HepG2 (cell line): ENCODE data around the gene DLG2.

ENCODE experiments used
- EZH2 ChIP-seq: conservative IDR thresholded peaks from 2 replicates; pipeline ENCODE4 v1.6.1; 2012; ENCODE audit warnings: mild to moderate bottlenecking, low read depth, low read length, moderate library complexity
- JUN ChIP-seq: sonication (generic); formaldehyde crosslinking; IDR thresholded peaks from 2 replicates; pipeline ENCODE4 v1.4.0; 2020; ENCODE audit warnings: mild to moderate bottlenecking, missing genetic modification reagents
- SNAPC2 ChIP-seq: sonication (generic); formaldehyde crosslinking; IDR thresholded peaks from 2 replicates; pipeline ENCODE4 v1.8.1; 2022; ENCODE audit warnings: mild to moderate bottlenecking, missing genetic modification reagents
- TCF7L2 ChIP-seq: IDR thresholded peaks from 2 replicates; pipeline ENCODE4 v1.6.1; 2011; ENCODE audit warnings: mild to moderate bottlenecking, low read depth, low read length, moderate library complexity
- ZNF143 ChIP-seq: sonication (generic); formaldehyde crosslinking; IDR thresholded peaks from 2 replicates; pipeline ENCODE4 v1.4.0; 2020; ENCODE audit warnings: missing genetic modification reagents
- TF ChIP-seq, protein P1 (sequence below): sonication (generic); formaldehyde crosslinking; IDR thresholded peaks from 2 replicates; pipeline ENCODE4 v1.5.0; 2020; ENCODE audit warnings: mild to moderate bottlenecking, missing genetic modification reagents, moderate library complexity

DNA sequence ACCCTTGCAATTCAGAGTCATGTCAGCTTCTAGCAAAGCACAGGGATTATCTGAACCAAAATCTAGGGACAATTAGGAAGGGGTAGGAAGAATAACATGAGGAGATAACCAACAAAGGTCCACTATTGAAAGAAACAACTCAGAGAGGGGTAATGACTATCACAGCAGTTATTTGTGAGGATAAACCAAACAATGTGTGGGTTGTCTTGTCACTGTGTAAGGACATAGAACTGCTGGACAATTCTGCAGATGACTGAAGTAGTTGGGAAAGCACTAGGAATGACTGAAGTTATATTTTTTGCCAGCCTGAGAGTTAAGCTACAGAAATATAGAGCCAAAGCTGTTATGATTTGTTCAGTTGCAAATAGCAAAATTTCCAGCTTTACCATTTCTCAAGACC, 1482.6 kb downstream of the DLG2 start:
- TF ChIP-seq ZNF143 (CRISPR knock-in tag) = no peak
- no peak for TF ChIP-seq EZH2
- no peak for TF ChIP-seq JUN (CRISPR knock-in tag)
- TF ChIP-seq, protein P1, sequence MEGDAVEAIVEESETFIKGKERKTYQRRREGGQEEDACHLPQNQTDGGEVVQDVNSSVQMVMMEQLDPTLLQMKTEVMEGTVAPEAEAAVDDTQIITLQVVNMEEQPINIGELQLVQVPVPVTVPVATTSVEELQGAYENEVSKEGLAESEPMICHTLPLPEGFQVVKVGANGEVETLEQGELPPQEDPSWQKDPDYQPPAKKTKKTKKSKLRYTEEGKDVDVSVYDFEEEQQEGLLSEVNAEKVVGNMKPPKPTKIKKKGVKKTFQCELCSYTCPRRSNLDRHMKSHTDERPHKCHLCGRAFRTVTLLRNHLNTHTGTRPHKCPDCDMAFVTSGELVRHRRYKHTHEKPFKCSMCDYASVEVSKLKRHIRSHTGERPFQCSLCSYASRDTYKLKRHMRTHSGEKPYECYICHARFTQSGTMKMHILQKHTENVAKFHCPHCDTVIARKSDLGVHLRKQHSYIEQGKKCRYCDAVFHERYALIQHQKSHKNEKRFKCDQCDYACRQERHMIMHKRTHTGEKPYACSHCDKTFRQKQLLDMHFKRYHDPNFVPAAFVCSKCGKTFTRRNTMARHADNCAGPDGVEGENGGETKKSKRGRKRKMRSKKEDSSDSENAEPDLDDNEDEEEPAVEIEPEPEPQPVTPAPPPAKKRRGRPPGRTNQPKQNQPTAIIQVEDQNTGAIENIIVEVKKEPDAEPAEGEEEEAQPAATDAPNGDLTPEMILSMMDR (CRISPR knock-in tag) = no peak
- TF ChIP-seq TCF7L2 = no peak
- TF ChIP-seq SNAPC2 (CRISPR knock-in tag) = no peak
